HepG2 (cell line): ENCODE measurements around the gene PPP1R9A. TPM values are rescaled to one million over a fixed set of nuclear protein-coding genes. Genes with fewer than 3 reads are reported as not detected.

Experiments used
- ATAC-seq: fragments of 200-7000 bp; cut with Tn5 transposase; 3 replicates; pipeline ENCODE4 v1.9.1; 2020; ENCODE audit warnings: mild to moderate bottlenecking, moderate library complexity
- BruUV-seq: library from RNA; stranded (reverse); fragments of 400-500 nt; replicated peaks from 2 replicates; lab custom pipeline; 2021; lab: Mats Ljungman, UMichigan
- CTCF ChIA-PET: fragments of 300-600 bp; formaldehyde crosslinking; extraction: SDS; loops from one replicate; lab custom pipeline; 2021; ENCODE audit warnings: low total read pairs, inconsistent platforms, low intra/inter-chr PET ratio; lab: Yijun Ruan, JAX
- POLR2A ChIA-PET: fragments of 350-600 bp; sonication (Branson Sonifier 250); formaldehyde crosslinking; loops from one replicate; lab custom pipeline; 2020; ENCODE audit warnings: antibody characterized with exemption, inconsistent platforms; lab: Yijun Ruan, JAX
- DNase-seq: peaks from one replicate; pipeline ENCODE4 v3.0.0-alpha.2; 2015; ENCODE audit warnings: low spot score
- FAIRE-seq: peaks from 3 replicates; lab custom pipeline; 2011; peaks lifted over from hg19 to GRCh38; lab: Jason Lieb, UNC
- H2AFZ ChIP-seq: one replicate; pipeline ENCODE4 v1.6.1; 2011; ENCODE audit warnings: low read length, inconsistent platforms
- H3K27ac ChIP-seq: fragments of 300-600 bp; 3 replicates; pipeline ENCODE4 v1.8.0; 2011; ENCODE audit warnings: mixed run types, mild to moderate bottlenecking, mixed read lengths, low read length, inconsistent platforms; ENCODE audit not compliant: insufficient read depth; ENCODE audit errors: extremely low read length
- H3K27me3 ChIP-seq, 2 experiments: fragments of 200-600 bp in 1 of 2; 2 replicates in 1 of 2; 3 replicates in 1 of 2; pipeline versions ENCODE4 v1.6.0 to v1.8.0; 2011; ENCODE audit warnings: low read length in 2 of 2, mild to moderate bottlenecking in 2 of 2, moderate library complexity in 2 of 2, inconsistent platforms in 1 of 2; ENCODE audit not compliant: insufficient read depth in 2 of 2, control insufficient read depth in 1 of 2
- H3K36me3 ChIP-seq, 2 experiments: fragments of 200-600 bp in 1 of 2; replicated peaks in 1 of 2; 2 replicates in 1 of 2; 3 replicates in 1 of 2; pipeline versions ENCODE4 v1.5.1 to v1.8.0; 2011; ENCODE audit warnings: low read length in 2 of 2, inconsistent platforms in 1 of 2; ENCODE audit not compliant: insufficient read depth in 2 of 2, control insufficient read depth in 1 of 2
- H3K4me1 ChIP-seq: 2 replicates; pipeline ENCODE4 v1.5.1; 2012; ENCODE audit warnings: low read length, inconsistent platforms; ENCODE audit not compliant: insufficient read depth
- H3K4me2 ChIP-seq: 2 replicates; pipeline ENCODE4 v1.6.0; 2011; ENCODE audit warnings: low read depth, low read length, inconsistent platforms
- H3K4me3 ChIP-seq, 3 experiments: fragments of 200-600 bp in 1 of 3; sonication (generic), shearing (Covaris generic) in 1 of 3; replicated peaks in 1 of 3; 2 replicates each; pipeline ENCODE4 v1.5.1; 2011 to 2016; ENCODE audit warnings: low read length in 3 of 3, inconsistent platforms in 2 of 3, low read depth in 2 of 3, mild to moderate bottlenecking in 2 of 3, control low read depth in 1 of 3, mixed read lengths in 1 of 3; ENCODE audit not compliant: insufficient read depth in 1 of 3
- H3K79me2 ChIP-seq: one replicate; pipeline ENCODE4 v1.6.1; 2011; ENCODE audit warnings: low read length, inconsistent platforms; ENCODE audit not compliant: insufficient read depth
- H3K9ac ChIP-seq: 2 replicates; pipeline ENCODE4 v1.6.0; 2011; ENCODE audit warnings: mild to moderate bottlenecking, low read depth, low read length, inconsistent platforms; ENCODE audit not compliant: insufficient read depth
- H3K9me3 ChIP-seq: 2 replicates; pipeline ENCODE4 v1.5.1; 2012; ENCODE audit warnings: mild to moderate bottlenecking, low read length
- H4K20me1 ChIP-seq: 2 replicates; pipeline ENCODE4 v1.6.0; 2011; ENCODE audit warnings: inconsistent platforms, mild to moderate bottlenecking, low read length, moderate library complexity; ENCODE audit not compliant: insufficient read depth
- ATF5 ChIP-seq: sonication (generic); formaldehyde crosslinking; IDR thresholded peaks from 2 replicates; pipeline ENCODE4 v1.4.0; 2020; ENCODE audit warnings: mild to moderate bottlenecking, low read depth, missing genetic modification reagents
- ATM ChIP-seq: fragments of 450-650 bp; IDR thresholded peaks from 2 replicates; pipeline ENCODE4 v1.7.1; 2017; ENCODE audit warnings: mild to moderate bottlenecking, borderline replicate concordance
- CBX1 ChIP-seq: IDR thresholded peaks from one replicate; pipeline ENCODE4 v1.6.1; 2016; ENCODE audit warnings: antibody characterized with exemption, low read depth
- CREBL2 ChIP-seq: sonication (generic); formaldehyde crosslinking; IDR thresholded peaks from 2 replicates; pipeline ENCODE4 v1.8.1; 2023; ENCODE audit warnings: missing genetic modification reagents, mild to moderate bottlenecking, borderline replicate concordance
- FOXA3 ChIP-seq: IDR thresholded peaks from 2 replicates; pipeline ENCODE4 v1.6.1; 2016; ENCODE audit warnings: missing genetic modification reagents, missing compliant biosample characterization
- GZF1 ChIP-seq: sonication (generic); formaldehyde crosslinking; IDR thresholded peaks from 2 replicates; pipeline ENCODE4 v1.5.1; 2020; ENCODE audit warnings: mild to moderate bottlenecking, missing genetic modification reagents
- KAT2B ChIP-seq: fragments of 150-350 bp; IDR thresholded peaks from 2 replicates; pipeline ENCODE4 v1.6.1; 2014; ENCODE audit warnings: low read depth, low read length, borderline replicate concordance
- MLX ChIP-seq: IDR thresholded peaks from 2 replicates; pipeline ENCODE4 v1.6.1; 2016
- NFATC3 ChIP-seq: sonication (generic); formaldehyde crosslinking; IDR thresholded peaks from 2 replicates; pipeline ENCODE4 v1.5.1; 2020; ENCODE audit warnings: mild to moderate bottlenecking, missing genetic modification reagents
- RAD21 ChIP-seq: fragments of 450-650 bp; formaldehyde crosslinking; IDR thresholded peaks from 2 replicates; pipeline ENCODE4 v1.5.0; 2020; ENCODE audit warnings: mild to moderate bottlenecking
- RARA ChIP-seq: IDR thresholded peaks from 2 replicates; pipeline ENCODE4 v1.6.1; 2016; ENCODE audit warnings: missing genetic modification reagents, missing compliant biosample characterization
- TFDP1 ChIP-seq: IDR thresholded peaks from 2 replicates; pipeline ENCODE4 v1.6.1; 2016; ENCODE audit warnings: missing compliant biosample characterization, missing genetic modification reagents, borderline replicate concordance
- ZBTB10 ChIP-seq: sonication (generic); formaldehyde crosslinking; IDR thresholded peaks from 2 replicates; pipeline ENCODE4 v1.4.0; 2020; ENCODE audit warnings: missing genetic modification reagents, borderline replicate concordance
- ZFYVE20 ChIP-seq: sonication (generic); formaldehyde crosslinking; IDR thresholded peaks from 2 replicates; pipeline ENCODE4 v1.8.0; 2023; ENCODE audit warnings: low read depth, mild to moderate bottlenecking, moderate library complexity, missing genetic modification reagents, borderline replicate concordance
- ZNF121 ChIP-seq: sonication (generic); formaldehyde crosslinking; IDR thresholded peaks from 2 replicates; pipeline ENCODE4 v1.5.0; 2020; ENCODE audit warnings: mild to moderate bottlenecking, missing genetic modification reagents
- ZNF331 ChIP-seq: sonication (generic); formaldehyde crosslinking; IDR thresholded peaks from 2 replicates; pipeline ENCODE4 v1.4.0; 2020; ENCODE audit warnings: missing genetic modification reagents
- ZNF724P ChIP-seq: sonication (generic); formaldehyde crosslinking; IDR thresholded peaks from 2 replicates; pipeline ENCODE4 v1.8.0; 2022; ENCODE audit warnings: missing genetic modification reagents, borderline replicate concordance
- ZNF776 ChIP-seq: sonication (generic); formaldehyde crosslinking; IDR thresholded peaks from 2 replicates; pipeline ENCODE4 v1.4.0; 2020; ENCODE audit warnings: mild to moderate bottlenecking, missing genetic modification reagents
- ZSCAN22 ChIP-seq: sonication (generic); formaldehyde crosslinking; IDR thresholded peaks from 2 replicates; pipeline ENCODE4 v1.4.0; 2020; ENCODE audit warnings: mild to moderate bottlenecking, missing genetic modification reagents
- ZSCAN25 ChIP-seq: sonication (generic); formaldehyde crosslinking; IDR thresholded peaks from 2 replicates; pipeline ENCODE4 v1.8.0; 2022; ENCODE audit warnings: mild to moderate bottlenecking, missing genetic modification reagents
- WGBS: methylation state at CpG from one replicate; pipeline ENCODE4 v1.1.6; 2017; ENCODE audit warnings: low lambda C conversion rate; 5-methylcytosine and 5-hydroxymethylcytosine counted together
- in situ Hi-C: cut with HindIII; loops from 2 replicates; pipeline ENCODE4 v1.10.0; 2017; ENCODE audit warnings: low pct_unique_long_range_greater_than_20kb; ENCODE audit not compliant: extremely low pct_ligation_motif_present
- intact Hi-C: fragments of 100-400 bp; cut with micrococcal nuclease; formaldehyde crosslinking; loops from one replicate; pipeline ENCODE4 v1.10.0; 2022; ENCODE audit not compliant: unreplicated experiment
- polyA plus RNA-seq, 8 experiments: library from polyadenylated mRNA; depleted of rRNA in 3 of 8; stranded (reverse) in 7 of 8; unstranded in 1 of 8; fragments of >200 nt; fragmentation: Illumina TruSeq in 4 of 8; extraction: Trizol in 4 of 8; gene quantifications; 2 replicates each; pipeline versions ENCODE4 v1.2.1 to v1.2.3, GENCODE V29; 2011 to 2016; ENCODE audit warnings: low read depth in 4 of 8, missing spikeins in 1 of 8, mixed read lengths in 1 of 8; ENCODE audit not compliant: insufficient read depth in 1 of 8
- total RNA-seq, 5 experiments: library from RNA; depleted of rRNA; stranded (reverse); fragments of >200 nt; fragmentation: Illumina TruSeq; extraction: Trizol; gene quantifications; 2 replicates each; pipeline ENCODE4 v1.2.3, GENCODE V29; 2016; ENCODE audit warnings: low read depth in 1 of 5

PPP1R9A gene
- total and polyA plus RNA-seq, 2 of the 13 experiments (the other 11 are each of a cell fraction or from before 2014, with no cell fraction given), result 11.4 to 31.9 TPM

- Histone ChIP-seq H3K4me1 (peaks cover 26% of the 10 kb centered on the region), H3K4me2 (peak overlapping the region; percentile 56), H3K27ac (peak overlapping the region; percentile 52), H3K9ac (peak overlapping the region; percentile 22; the same call in 1 of the 2 replicates), H2AFZ (no peak overlapping the region), H3K9me3 (no peaks in the 10 kb centered on the region), H4K20me1 (no peaks in the 10 kb centered on the region), H3K36me3 (no peaks in the 10 kb centered on the region), H3K79me2 (peaks cover 27% of the 10 kb centered on the region), H3K27me3 (no peaks in the 10 kb centered on the region), H3K4me3 (peak overlapping the region in 2 of 3 experiments; percentile 26 to 29; a peak in 2 of 6 replicates)
- CTCF ChIA-PET, result no interaction called here
- DNase-seq (peak; percentile 94), ATAC-seq (peak; percentile 99), FAIRE-seq (no peak)
- POLR2A ChIA-PET, result interaction anchor here (0.8 to 2.4 kb wide), 8 partner anchors 8 to 535 kb away, joined by 3 to 14 read pairs (median 4); partner anchors contain the start of gene PON2
- BruUV-seq, result no TSS peak
- in situ Hi-C loops, result no loop called here
- 33% methylated on average over 6 of the region's 6 CpGs for WGBS
- intact Hi-C loops, result loop anchor here (1.0 to 5.0 kb wide), 2 partner anchors 8 to 47 kb away; no protein-coding TSS in a partner anchor
- no peak for TF ChIP-seq ZNF776
- TF ChIP-seq RARA (CRISPR knock-in tag), result peak; percentile 74
- TF ChIP-seq ZSCAN25 (CRISPR knock-in tag), result no peak
- no peak for TF ChIP-seq RAD21 (CRISPR knock-in tag)
- no peak for TF ChIP-seq ZSCAN22
- peak; percentile 84 for TF ChIP-seq FOXA3
- TF ChIP-seq ATM, result no peak
- TF ChIP-seq ZNF724P (CRISPR knock-in tag), result no peak
- no peak for TF ChIP-seq NFATC3 (CRISPR knock-in tag)
- TF ChIP-seq MLX (CRISPR knock-in tag), result peak; percentile 62; the same call in 1 of the 2 replicates
- no peak for TF ChIP-seq TFDP1
- TF ChIP-seq KAT2B, result no peak
- no peak for TF ChIP-seq ZFYVE20 (CRISPR knock-in tag)
- TF ChIP-seq ZNF121 (CRISPR knock-in tag), result peak; percentile 87
- TF ChIP-seq ZBTB10 (CRISPR knock-in tag), result no peak
- TF ChIP-seq ZNF331 (CRISPR knock-in tag), result peak; percentile 40; the same call in 1 of the 2 replicates
- TF ChIP-seq GZF1 (CRISPR knock-in tag), result no peak
- no peak for TF ChIP-seq CREBL2
- no peak for TF ChIP-seq ATF5
- no peak for TF ChIP-seq CBX1
Observed at GRCh38 chr7:94980418-94981142, 73.2 kb downstream of the PPP1R9A start.
